Panc1 (cell line): ENCODE measurements around the gene MRPS5. TPM values are rescaled to one million over a fixed set of nuclear protein-coding genes. Genes with fewer than 3 reads are reported as not detected.

Experiments used
- ATAC-seq: fragments of 200-7000 bp; cut with Tn5 transposase; 2 replicates; pipeline ENCODE4 v1.9.1; 2020; ENCODE audit warnings: mild to moderate bottlenecking, moderate library complexity
- BruUV-seq: library from RNA; stranded (reverse); fragments of 400-500 nt; replicated peaks from 2 replicates; lab custom pipeline; 2021; lab: Mats Ljungman, UMichigan
- CTCF ChIA-PET: fragments of 300-600 bp; sonication (Branson Sonifier 250); formaldehyde crosslinking; loops from one replicate; lab custom pipeline; 2022; ENCODE audit warnings: antibody characterized with exemption; lab: Charles Lee
- POLR2A ChIA-PET: fragments of 300-600 bp; sonication (Branson Sonifier 250); formaldehyde crosslinking; loops from one replicate; lab custom pipeline; 2022; ENCODE audit warnings: antibody characterized with exemption; lab: Charles Lee
- DNase-seq: peaks from one replicate; pipeline ENCODE4 v3.0.0-alpha.2; 2010; ENCODE audit warnings: low read depth, low spot score
- H3K27ac ChIP-seq: 2 replicates; pipeline ENCODE4 v1.5.1; 2011; ENCODE audit warnings: mild to moderate bottlenecking, low read length, inconsistent platforms
- H3K27me3 ChIP-seq: fragments of 200-500 bp; sonication (Bioruptor generic); 2 replicates; pipeline ENCODE4 v1.6.0; 2014; ENCODE audit warnings: low read length, inconsistent platforms; ENCODE audit not compliant: control insufficient read depth, insufficient read depth
- H3K36me3 ChIP-seq: fragments of 200-500 bp; sonication (Bioruptor generic); 2 replicates; pipeline ENCODE4 v1.5.1; 2014; ENCODE audit warnings: inconsistent platforms, mild to moderate bottlenecking, low read length, moderate library complexity; ENCODE audit not compliant: control insufficient read depth, insufficient read depth
- H3K4me1 ChIP-seq: 2 replicates; pipeline ENCODE4 v1.5.1; 2011; ENCODE audit warnings: inconsistent platforms, mild to moderate bottlenecking, low read length, moderate library complexity; ENCODE audit not compliant: control insufficient read depth, insufficient read depth
- H3K4me3 ChIP-seq, 2 experiments: 2 replicates each; pipeline ENCODE4 v1.5.1; 2011 to 2012; ENCODE audit warnings: low read depth in 2 of 2, low read length in 2 of 2, mild to moderate bottlenecking in 2 of 2, inconsistent platforms in 1 of 2, moderate library complexity in 1 of 2
- H3K9me3 ChIP-seq: fragments of 200-500 bp; sonication (Bioruptor generic); 2 replicates; pipeline ENCODE4 v1.5.1; 2014; ENCODE audit warnings: low read depth, mild to moderate bottlenecking, inconsistent platforms, low read length, moderate library complexity; ENCODE audit not compliant: control insufficient read depth, insufficient read depth
- CTCF ChIP-seq: fragments of 450-650 bp; IDR thresholded peaks from 2 replicates; pipeline ENCODE4 v1.5.1; 2017; ENCODE audit warnings: mild to moderate bottlenecking
- POLR2AphosphoS5 ChIP-seq: IDR thresholded peaks from 2 replicates; pipeline ENCODE4 v1.6.1; 2012; ENCODE audit warnings: mild to moderate bottlenecking, low read depth, low read length, moderate library complexity
- REST ChIP-seq, 2 experiments: IDR thresholded peaks; 2 replicates each; pipeline ENCODE4 v1.6.1; 2011 to 2012; ENCODE audit warnings: low read depth in 2 of 2, control low read depth in 1 of 2, low read length in 1 of 2, mild to moderate bottlenecking in 1 of 2, moderate library complexity in 1 of 2; ENCODE audit not compliant: insufficient read depth in 1 of 2
- SIN3A ChIP-seq: IDR thresholded peaks from 2 replicates; pipeline ENCODE4 v1.6.1; 2012; ENCODE audit warnings: low read depth, mild to moderate bottlenecking, low read length, moderate library complexity, borderline replicate concordance; ENCODE audit not compliant: insufficient read depth
- TCF7L2 ChIP-seq: IDR thresholded peaks from 2 replicates; pipeline ENCODE4 v1.6.1; 2011; ENCODE audit warnings: mild to moderate bottlenecking, low read depth, low read length, inconsistent platforms
- in situ Hi-C: cut with HindIII; loops from 2 replicates; pipeline ENCODE4 v1.10.0; 2016; ENCODE audit warnings: low sequenced_read_pairs, low pct_unique_long_range_greater_than_20kb
- intact Hi-C: fragments of 100-400 bp; cut with micrococcal nuclease; formaldehyde crosslinking; loops from one replicate; pipeline ENCODE4 v1.10.0; 2022; ENCODE audit not compliant: unreplicated experiment
- total RNA-seq: library from RNA; stranded (reverse); gene quantifications from one replicate; pipeline ENCODE4 v1.2.1, GENCODE V29; 2021; ENCODE audit not compliant: unreplicated experiment

Gene MRPS5
- total RNA-seq, 1 experiment from 2014 or later: 95.8 TPM

- no peak for DNase-seq
- in situ Hi-C loops: no loop called here
- POLR2A ChIA-PET: no interaction called here
- Histone ChIP-seq H3K4me3 (no peak overlapping the region), H3K27me3 (peaks cover 7% of the 10 kb centered on the region), H3K4me1 (no peaks in the 10 kb centered on the region), H3K27ac (no peak overlapping the region), H3K9me3 (no peaks in the 10 kb centered on the region), H3K36me3 (no peaks in the 10 kb centered on the region)
- BruUV-seq: no TSS peak
- 0 out of 2 replicates have a peak, but pooled peaks have one; percentile 26 for ATAC-seq
- intact Hi-C loops: no loop called here
- CTCF ChIA-PET: interaction anchor here (0.6 kb wide), 1 partner anchor 9 kb away, joined by 3 read pairs; no protein-coding TSS in a partner anchor
- TF ChIP-seq SIN3A (no peak), REST (IDR thresholded peaks at IDR 0.05; ENCODE audit: insufficient read depth in 1 of 2, low read depth in 2 of 2, low read length in 1 of 2) (no peak), CTCF (no peak), POLR2AphosphoS5 (no peak), TCF7L2 (no peak)
Observed at GRCh38 chr2:95069465-95069864, 52.1 kb downstream of the MRPS5 start.

GRCh38 chr2:95068256-95068655 lies 53.4 kb downstream of the MRPS5 start:
- no peak for ATAC-seq
- Histone ChIP-seq H3K27me3 (peaks cover 7% of the 10 kb centered on the region), H3K36me3 (no peaks in the 10 kb centered on the region), H3K9me3 (no peaks in the 10 kb centered on the region), H3K4me3 (no peak overlapping the region), H3K4me1 (no peaks in the 10 kb centered on the region), H3K27ac (no peak overlapping the region)
- TF ChIP-seq CTCF: no peak
- no peak for TF ChIP-seq REST (IDR thresholded peaks at IDR 0.05; ENCODE audit: insufficient read depth in 1 of 2, low read depth in 2 of 2, low read length in 1 of 2)
- no peak for TF ChIP-seq TCF7L2
- in situ Hi-C loops: no loop called here
- no TSS peak for BruUV-seq
- intact Hi-C loops: no loop called here
- DNase-seq: no peak
- CTCF ChIA-PET: interaction anchor here (0.6 kb wide), 1 partner anchor 10 kb away, joined by 6 read pairs; no protein-coding TSS in a partner anchor
- POLR2A ChIA-PET: no interaction called here
